H1 (cell line): Measurements from ENCODE around the gene LYZ. TPM values are rescaled to one million over a fixed set of nuclear protein-coding genes. Genes with fewer than 3 reads are reported as not detected.

ENCODE experiments used
- ATF2 ChIP-seq: IDR thresholded peaks from 2 replicates; pipeline ENCODE4 v1.6.1; 2012; ENCODE audit warnings: low read length, inconsistent platforms
- ATF3 ChIP-seq: IDR thresholded peaks from 2 replicates; pipeline ENCODE4 v1.6.1; 2011; ENCODE audit warnings: low read depth, mild to moderate bottlenecking, low read length; ENCODE audit not compliant: insufficient read depth
- BACH1 ChIP-seq: IDR thresholded peaks from 2 replicates; pipeline ENCODE4 v1.6.1; 2012; ENCODE audit warnings: low read length, improper control_type of control experiment
- BCL11A ChIP-seq, 2 experiments: IDR thresholded peaks; one replicate each; pipeline ENCODE4 v1.6.1; 2011; ENCODE audit warnings: low read depth in 2 of 2, low read length in 2 of 2, mild to moderate bottlenecking in 2 of 2
- EGR1 ChIP-seq: IDR thresholded peaks from 2 replicates; pipeline ENCODE4 v1.6.1; 2011; ENCODE audit warnings: low read depth, low read length, borderline replicate concordance
- EZH2 ChIP-seq: fragments of 200-600 bp; sonication (generic); IDR thresholded peaks from 2 replicates; pipeline ENCODE4 v1.7.1; 2012; ENCODE audit warnings: low read depth, mild to moderate bottlenecking, moderate library complexity, low read length, inconsistent platforms; ENCODE audit not compliant: severe bottlenecking
- NANOG ChIP-seq: IDR thresholded peaks from 2 replicates; pipeline ENCODE4 v1.6.1; 2011; ENCODE audit warnings: low read length, low read depth, mild to moderate bottlenecking, inconsistent platforms; ENCODE audit not compliant: insufficient read depth, poor library complexity, severe bottlenecking
- POLR2A ChIP-seq, 2 experiments: IDR thresholded peaks; 1 replicate in 1 of 2; 2 replicates in 1 of 2; pipeline ENCODE4 v1.6.1; 2011; ENCODE audit warnings: low read depth in 2 of 2, low read length in 2 of 2, mild to moderate bottlenecking in 2 of 2; ENCODE audit errors: control extremely low read depth in 1 of 2
- POLR2AphosphoS5 ChIP-seq: IDR thresholded peaks from 2 replicates; pipeline ENCODE4 v1.6.1; 2011; ENCODE audit warnings: low read depth, low read length
- POU5F1 ChIP-seq: IDR thresholded peaks from 2 replicates; pipeline ENCODE4 v1.6.1; 2011; ENCODE audit warnings: low read depth, mild to moderate bottlenecking, low read length, moderate library complexity
- RAD21 ChIP-seq, 2 experiments: IDR thresholded peaks in 1 of 2; conservative IDR thresholded peaks in 1 of 2; 2 replicates each; pipeline ENCODE4 v1.6.1; 2011; ENCODE audit warnings: low read depth in 2 of 2, low read length in 2 of 2, improper control_type of control experiment in 1 of 2, inconsistent platforms in 1 of 2, mild to moderate bottlenecking in 1 of 2, moderate library complexity in 1 of 2
- RBBP5 ChIP-seq: IDR thresholded peaks from 2 replicates; pipeline ENCODE4 v1.7.1; 2012; ENCODE audit warnings: low read depth, mild to moderate bottlenecking, inconsistent platforms, low read length, moderate library complexity, borderline replicate concordance
- RFX5 ChIP-seq: IDR thresholded peaks from 2 replicates; pipeline ENCODE4 v1.6.1; 2011; ENCODE audit warnings: low read depth, low read length, improper control_type of control experiment, borderline replicate concordance
- RXRA ChIP-seq: IDR thresholded peaks from 2 replicates; pipeline ENCODE4 v1.6.1; 2011; ENCODE audit warnings: low read depth, mild to moderate bottlenecking, low read length, moderate library complexity; ENCODE audit not compliant: insufficient read depth
- SIX5 ChIP-seq: IDR thresholded peaks from 2 replicates; pipeline ENCODE4 v1.6.1; 2011; ENCODE audit warnings: mild to moderate bottlenecking, low read depth, low read length
- SP4 ChIP-seq: IDR thresholded peaks from 2 replicates; pipeline ENCODE4 v1.6.1; 2012; ENCODE audit warnings: low read length, inconsistent platforms
- TAF1 ChIP-seq: IDR thresholded peaks from 2 replicates; pipeline ENCODE4 v1.6.1; 2011; ENCODE audit warnings: mild to moderate bottlenecking, low read depth, low read length
- USF2 ChIP-seq: IDR thresholded peaks from 2 replicates; pipeline ENCODE4 v1.6.1; 2011; ENCODE audit warnings: low read length, improper control_type of control experiment
- YY1 ChIP-seq: IDR thresholded peaks from 2 replicates; pipeline ENCODE4 v1.6.1; 2011; ENCODE audit warnings: low read depth, mild to moderate bottlenecking, low read length
- ZNF274 ChIP-seq: IDR thresholded peaks from 2 replicates; pipeline ENCODE4 v1.7.0; 2012; ENCODE audit warnings: low read length, borderline replicate concordance; ENCODE audit errors: extremely low read depth
- polyA plus RNA-seq, 7 experiments: library from polyadenylated mRNA; depleted of rRNA in 3 of 7; stranded (reverse) in 5 of 7; unstranded in 2 of 7; fragments of >200 nt in 5 of 7; fragments of 200-250 nt in 2 of 7; gene quantifications; 1 replicate in 5 of 7; 2 replicates in 1 of 7; 4 replicates in 1 of 7; pipeline versions ENCODE4 v1.2.1 to v1.2.3, GENCODE V29; 2011 to 2013; ENCODE audit warnings: missing spikeins in 2 of 7, mixed read lengths in 2 of 7
- total RNA-seq: library from RNA; stranded (reverse); fragmentation: NEBNext Ultra II Directional; extraction: Animal tissue kit (Norgen Biotek cat#: 25700); gene quantifications from 2 replicates; pipeline ENCODE4 v1.2.1, GENCODE V29; 2021

LYZ gene
- total and polyA plus RNA-seq, 2 of the 8 experiments (the other 6 are each of a cell fraction or from before 2014, with no cell fraction given): not detected

- TF ChIP-seq RBBP5: 0 out of 2 replicates have a peak, but pooled peaks have one; percentile 74
- TF ChIP-seq YY1: peak; percentile 76
- peak; percentile 53; the same call in 1 of the 2 replicates for TF ChIP-seq EGR1
- no peak for TF ChIP-seq RFX5
- TF ChIP-seq POLR2A (IDR thresholded peaks at IDR 0.05; ENCODE audit: control extremely low read depth in 1 of 2, low read depth in 2 of 2, low read length in 2 of 2): peak; percentile 78 to 91; a peak in 2 of 3 replicates
- TF ChIP-seq ZNF274: no peak
- TF ChIP-seq SIX5: no peak
- TF ChIP-seq SP4: peak; percentile 52; the same call in 1 of the 2 replicates
- no peak for TF ChIP-seq ATF3
- TF ChIP-seq BCL11A (IDR thresholded peaks at IDR 0.05; ENCODE audit: low read depth in 2 of 2, low read length in 2 of 2): no peak
- peak; percentile 84 for TF ChIP-seq TAF1
- no peak for TF ChIP-seq POU5F1
- peak; percentile 92 for TF ChIP-seq POLR2AphosphoS5
- no peak for TF ChIP-seq RXRA
- TF ChIP-seq RAD21 (IDR thresholded peaks at IDR 0.05 in 1 of 2, conservative IDR thresholded peaks at IDR 0.05 in 1 of 2; ENCODE audit: low read depth in 2 of 2, low read length in 2 of 2): no peak
- TF ChIP-seq ATF2: no peak
- TF ChIP-seq BACH1: no peak; the same call in 1 of the 2 replicates
- TF ChIP-seq EZH2: no peak
- TF ChIP-seq NANOG: no peak
- no peak for TF ChIP-seq USF2
Measured at GRCh38 chr12:69359531-69360347, 11.6 kb downstream of the LYZ start, which contains the start of gene YEATS4 (continued).
